CD4-positive, alpha-beta T cell treated with Interleukin-6 for 4 hours (primary cell): ENCODE measurements around the gene RPS6KA2.
"Not testable (repeated sequence)": the region's sequence is repeated elsewhere in the genome, so short reads cannot be mapped to it uniquely, and the experiment has no call there.

Experiments used
- DNase-seq: peaks from one replicate; pipeline ENCODE4 v3.0.0-alpha.2; 2020; ENCODE audit warnings: mixed read lengths

RPS6KA2 gene

DNA sequence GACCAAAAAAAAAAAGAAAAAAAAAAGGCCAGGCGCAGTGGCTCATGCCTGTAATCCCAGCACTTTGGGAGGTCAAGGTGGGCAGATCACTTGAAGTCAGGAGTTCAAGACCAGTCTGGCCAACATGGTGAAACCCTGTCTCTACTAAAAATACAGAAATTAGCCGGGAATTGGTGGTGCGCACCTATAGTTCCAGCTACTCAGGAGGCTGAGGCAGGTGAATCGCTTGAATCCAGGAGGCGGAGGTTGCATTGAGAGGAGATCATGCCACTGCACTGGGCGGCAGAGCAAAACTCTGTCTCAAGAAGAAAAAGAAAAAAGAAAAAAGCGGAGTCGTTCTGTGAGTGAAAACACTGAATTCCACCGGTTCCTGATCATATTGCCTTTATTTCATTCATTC is 240.0 kb downstream of the RPS6KA2 start:
- DNase-seq: not testable (repeated sequence)

DNA sequence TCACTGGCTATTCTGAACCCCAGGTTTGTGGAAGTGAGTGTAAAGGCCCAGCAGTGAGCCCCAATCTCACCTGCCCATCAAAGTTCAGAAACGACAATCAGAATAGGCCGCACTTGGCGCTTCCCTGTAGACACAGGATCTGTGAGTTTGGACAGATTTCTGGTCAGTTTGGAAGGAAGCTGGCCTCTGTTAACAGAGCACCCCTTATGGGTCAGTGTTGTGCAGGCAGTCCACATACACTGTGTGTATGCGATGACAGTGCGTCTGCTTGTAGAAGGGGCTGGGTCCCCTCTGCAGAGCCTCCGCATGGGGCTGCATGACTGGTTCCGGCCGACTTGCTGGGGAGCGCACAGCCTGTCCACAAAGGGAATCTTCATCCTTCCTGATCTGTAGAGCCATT is 240.9 kb downstream of the RPS6KA2 start:
- DNase-seq: no peak

DNA sequence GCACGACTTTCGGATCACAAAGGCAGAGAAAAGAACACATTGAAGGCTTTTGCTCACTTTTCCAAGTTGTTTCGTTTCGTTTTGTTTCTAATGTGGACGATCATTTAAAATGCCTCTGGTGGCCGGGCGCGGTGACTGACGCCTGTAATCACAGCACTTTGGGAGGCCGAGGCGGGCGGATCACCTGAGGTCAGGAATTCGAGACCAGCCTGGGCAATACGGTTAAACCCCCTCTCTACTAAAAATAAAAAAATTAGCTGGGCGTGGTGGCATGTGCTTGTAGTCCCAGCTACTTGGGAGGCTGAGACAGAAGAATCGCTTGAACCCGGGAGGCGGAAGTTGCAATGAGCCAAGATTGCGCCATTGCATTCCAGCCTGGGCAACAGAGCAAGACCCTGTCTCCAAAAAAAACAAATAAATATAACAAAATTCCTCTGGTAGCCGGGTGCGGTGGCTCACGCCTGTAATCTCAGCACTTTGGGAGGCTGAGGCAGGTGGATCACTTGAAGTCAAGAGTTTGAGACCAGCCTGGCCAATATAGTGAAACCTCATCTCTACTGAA is 243.2 kb downstream of the RPS6KA2 start:
- DNase-seq: peak; percentile 34

DNA sequence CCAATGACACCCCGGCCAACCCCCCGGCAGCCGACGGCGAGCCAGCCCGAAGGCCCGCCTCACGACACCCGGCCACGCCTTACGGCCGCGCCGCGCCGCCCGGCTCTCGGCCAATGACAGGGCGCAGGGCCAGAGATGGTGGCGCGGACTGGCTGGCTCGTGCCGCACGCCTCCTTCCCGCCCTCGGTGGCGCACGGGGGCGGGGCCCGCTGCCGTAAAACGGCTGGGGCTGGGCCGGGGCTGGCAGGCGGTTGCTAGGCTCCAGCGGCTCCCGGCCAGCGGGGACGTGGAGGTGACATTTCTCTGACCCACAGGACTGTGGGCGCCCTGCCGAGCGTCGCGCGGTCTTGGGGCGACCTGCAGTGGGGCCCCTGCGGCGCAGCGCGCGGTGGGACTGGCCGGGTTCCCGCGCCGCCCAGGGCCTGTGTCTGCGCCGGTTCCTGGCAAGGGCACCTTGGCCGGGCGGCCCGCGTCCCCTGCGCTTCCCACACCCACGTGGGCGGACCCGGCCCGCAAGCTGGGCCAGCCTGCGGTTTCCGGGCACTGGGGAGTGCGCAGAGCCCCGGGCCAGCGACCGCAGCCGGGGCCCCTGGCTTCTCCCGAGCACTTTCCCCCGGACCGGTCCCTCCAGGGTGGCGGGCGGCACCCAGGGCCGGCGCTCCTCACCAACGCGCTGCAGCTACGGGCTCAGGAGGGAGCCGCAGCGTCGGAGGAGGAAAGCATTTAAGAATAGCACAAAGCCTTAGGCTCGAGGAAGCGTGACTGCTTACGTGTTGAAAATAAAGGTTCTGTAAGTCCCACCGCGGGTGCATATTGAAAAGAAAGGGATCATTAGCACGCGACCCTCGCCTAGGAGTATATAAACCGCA is 243.9 kb downstream of the RPS6KA2 start, which contains the start of gene MPC1:
Gene MPC1, minus strand, starts transcription at position 8 of the 869 bp plus-strand sequence. CDS start 64 bp downstream, outside the sequence.
- DNase-seq: peak; percentile 94

DNA sequence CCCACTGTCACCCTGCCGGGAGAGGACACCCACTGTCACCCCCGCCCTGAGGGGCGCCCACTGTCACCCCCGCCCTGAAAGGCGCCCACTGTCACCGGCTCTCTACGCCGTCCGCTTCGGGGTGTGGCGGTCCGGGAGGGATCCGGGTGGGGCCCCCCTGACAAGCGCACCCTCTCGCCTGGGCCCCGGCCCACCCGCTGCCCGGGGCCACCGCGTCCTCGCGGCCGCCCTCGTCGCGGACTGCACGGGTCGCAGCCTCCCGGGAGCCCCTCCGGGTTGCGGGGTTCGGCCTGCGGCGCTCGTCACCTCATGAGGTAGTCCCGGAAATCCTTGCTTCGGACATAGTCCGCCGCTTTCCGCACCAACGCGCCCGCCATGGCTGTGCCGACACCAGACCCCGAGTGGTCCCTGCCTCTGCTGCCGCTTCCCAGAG is 244.5 kb downstream of the RPS6KA2 start:
- peak; percentile 19 for DNase-seq

DNA sequence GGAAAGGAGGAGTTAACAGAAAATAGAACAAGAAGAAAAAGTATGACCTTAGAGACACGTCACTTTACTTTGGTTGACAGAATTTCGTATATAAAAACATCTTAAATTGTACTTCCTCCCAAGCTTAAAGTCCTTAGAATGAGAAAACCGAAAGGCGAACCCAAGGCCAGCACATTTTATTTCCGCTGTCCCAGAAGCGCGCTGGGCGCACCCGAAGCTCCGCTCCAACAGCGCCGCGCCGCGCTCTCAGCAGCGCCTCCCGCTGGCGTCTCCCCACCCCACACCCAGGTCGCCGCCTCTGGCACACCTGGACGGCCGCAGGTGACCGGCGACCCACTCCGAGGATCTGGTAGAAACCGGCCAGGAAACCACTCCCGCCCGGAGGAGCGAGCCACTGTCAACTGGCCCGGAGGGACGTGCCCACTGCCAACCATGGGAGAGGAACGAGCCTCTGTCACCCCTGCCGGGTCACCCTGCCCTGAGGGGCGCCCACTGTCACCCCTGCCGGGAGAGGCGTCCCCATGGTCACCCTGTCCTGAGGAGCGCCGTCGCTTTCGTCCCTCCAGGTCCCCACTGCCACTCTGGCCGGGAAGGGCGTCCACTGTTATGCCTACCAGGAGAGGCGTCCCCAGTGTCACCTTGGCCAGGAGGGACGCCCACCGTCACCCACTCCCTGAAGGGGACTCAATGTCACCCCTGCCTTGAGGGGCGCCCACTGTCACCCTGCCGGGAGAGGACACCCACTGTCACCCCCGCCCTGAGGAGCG is 245.1 kb downstream of the RPS6KA2 start:
- DNase-seq: peak; percentile 73

DNA sequence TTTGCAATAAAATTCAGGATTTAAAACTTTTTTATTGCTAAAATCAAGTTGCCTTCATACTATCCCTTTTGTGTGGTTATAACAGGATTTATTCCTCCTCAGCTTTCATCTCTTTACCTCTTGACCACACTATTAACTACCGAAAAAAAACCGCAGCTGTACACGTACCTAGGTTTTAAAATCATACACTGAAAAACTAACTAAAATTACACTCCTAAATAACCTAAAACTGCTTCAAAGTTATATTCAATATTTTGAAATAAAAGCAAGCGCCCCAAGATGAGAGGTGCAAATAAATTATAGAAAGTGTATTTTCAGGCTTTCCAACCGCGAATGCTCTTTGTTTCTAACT is 245.7 kb downstream of the RPS6KA2 start:
- DNase-seq: no peak

DNA sequence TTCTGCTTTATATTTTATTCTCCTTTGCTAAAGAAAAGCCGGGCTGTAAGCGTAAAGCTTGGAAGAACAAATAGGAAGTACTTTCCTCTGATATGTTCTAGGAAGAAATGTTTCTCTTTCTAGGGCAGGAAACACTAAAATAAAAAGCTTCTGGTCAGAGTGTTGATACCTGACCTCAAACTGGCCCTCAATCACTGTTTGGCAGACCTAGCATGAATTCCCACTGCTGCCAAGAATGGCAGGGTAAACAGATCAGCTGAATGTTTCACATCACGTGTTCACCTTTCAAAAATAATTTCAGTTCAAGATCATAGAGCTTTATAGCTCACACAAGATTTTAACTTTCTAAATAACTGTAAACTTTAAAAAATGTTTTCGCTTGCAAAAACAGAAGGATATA is 247.3 kb downstream of the RPS6KA2 start:
- DNase-seq: no peak

DNA sequence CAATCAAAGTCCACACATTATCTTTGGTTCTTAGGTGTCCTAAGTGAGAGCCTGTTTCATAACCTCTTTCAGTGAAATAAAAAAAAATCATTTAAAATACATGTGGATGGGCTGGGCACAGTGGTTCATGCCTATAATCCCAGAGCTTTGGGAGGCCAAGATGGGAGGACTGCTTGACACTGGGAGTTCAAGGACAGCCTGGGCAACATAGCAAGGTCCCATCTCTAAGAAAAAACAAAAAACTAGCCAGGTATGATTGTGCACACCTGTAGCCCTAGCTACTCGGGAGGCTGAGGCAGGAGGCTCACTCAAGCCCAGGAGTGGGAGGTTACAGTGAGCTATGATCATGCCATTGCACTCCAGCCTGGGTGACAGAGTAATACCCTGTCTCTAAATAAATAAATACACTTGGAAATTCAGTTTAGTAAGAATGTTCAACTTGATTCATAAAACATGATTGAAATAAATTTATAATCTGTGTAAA is 247.9 kb downstream of the RPS6KA2 start:
- no peak for DNase-seq

DNA sequence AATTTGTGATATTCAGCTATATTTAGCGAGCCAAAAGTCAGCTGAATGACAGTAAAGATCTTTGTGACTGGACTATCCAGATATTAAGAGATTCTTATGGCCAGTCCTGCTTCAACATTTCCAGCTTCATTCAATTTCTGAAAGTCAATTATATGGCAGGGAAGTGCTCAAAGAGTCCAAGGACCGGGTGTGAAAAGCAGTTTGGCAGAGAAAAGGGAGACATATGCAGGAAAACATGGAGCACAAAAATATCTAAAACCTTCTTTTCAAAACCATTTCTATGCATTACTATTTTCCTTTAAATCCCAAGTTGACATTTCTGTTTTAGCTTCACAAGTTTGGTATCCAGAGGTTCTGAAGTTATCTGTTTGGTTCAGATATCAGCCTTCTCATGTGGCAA is 249.3 kb downstream of the RPS6KA2 start:
- DNase-seq: no peak

DNA sequence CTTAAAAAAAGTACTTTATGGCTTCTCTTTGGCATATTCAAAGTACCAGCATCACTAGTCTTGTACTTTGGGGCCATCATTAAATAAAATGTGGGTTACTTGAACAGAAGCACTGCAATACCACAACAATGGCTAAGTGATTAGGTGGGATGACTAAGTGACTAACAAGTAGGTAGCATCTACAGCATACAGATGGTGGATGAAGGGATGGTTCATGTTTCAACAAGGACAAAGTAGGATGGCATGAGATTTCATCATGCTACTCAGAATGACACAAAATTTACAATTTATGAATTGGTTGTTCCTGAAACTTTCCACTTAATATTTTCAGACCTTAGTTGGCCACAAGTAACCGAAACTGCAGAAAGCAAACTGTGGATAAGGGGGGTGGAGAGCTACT is 252.0 kb downstream of the RPS6KA2 start:
- DNase-seq: no peak

DNA sequence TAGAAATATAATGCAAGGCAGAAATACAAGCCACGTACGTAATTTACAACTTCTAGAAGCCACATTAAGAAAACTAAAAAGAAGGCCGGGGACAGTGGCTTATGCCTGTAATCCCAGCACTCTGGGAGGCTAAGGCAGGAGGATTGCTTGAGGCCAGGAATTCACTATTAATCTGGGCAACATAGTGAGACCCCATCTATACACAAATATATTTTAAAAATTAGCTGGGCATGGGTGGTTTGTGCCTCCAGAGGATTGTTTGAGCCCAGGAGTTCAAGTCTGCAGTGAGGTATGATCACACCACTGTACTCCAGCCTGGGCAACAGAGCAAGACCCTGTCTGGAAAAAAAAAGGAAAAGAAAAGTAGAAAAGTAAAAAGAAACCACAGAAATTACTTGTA is 256.6 kb downstream of the RPS6KA2 start:
- no peak for DNase-seq

DNA sequence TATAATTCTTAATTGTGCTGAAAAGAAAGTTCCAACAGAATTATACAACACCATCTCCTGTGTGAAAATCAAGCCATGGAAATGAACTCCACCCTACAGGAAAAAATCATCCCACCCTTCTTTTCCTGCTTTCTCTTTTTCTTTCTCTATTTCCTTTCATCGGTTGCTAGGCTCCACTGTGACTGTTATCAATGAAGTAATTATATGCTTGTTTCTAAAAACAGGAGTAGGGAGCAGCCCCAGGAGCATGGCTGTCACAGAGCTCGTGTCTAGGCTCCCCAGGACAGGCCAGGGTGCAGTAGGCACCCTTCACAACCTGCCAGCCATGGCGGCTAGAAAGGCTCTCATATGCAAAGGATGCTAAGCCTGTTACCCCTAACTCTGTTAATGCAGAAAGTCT is 257.3 kb downstream of the RPS6KA2 start:
- DNase-seq: no peak

DNA sequence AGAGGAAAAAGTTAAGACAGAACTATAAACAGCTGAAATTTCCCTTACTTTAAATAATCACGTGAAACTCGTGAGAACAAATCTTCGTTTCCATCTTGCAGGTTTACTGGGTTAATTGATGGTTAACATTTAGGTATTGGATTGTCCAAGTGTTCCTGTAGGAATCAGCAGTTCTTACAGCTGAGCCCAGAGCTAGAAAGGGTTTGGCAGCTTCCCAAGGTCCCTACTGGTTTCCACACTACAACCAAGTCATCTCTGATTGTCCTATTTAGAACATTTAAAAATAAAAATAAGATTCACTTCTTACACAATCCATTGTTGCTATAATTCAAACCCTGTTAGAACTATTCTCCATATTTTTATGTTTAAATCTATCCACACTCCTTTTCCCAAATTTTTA is 260.1 kb downstream of the RPS6KA2 start:
- no peak for DNase-seq

DNA sequence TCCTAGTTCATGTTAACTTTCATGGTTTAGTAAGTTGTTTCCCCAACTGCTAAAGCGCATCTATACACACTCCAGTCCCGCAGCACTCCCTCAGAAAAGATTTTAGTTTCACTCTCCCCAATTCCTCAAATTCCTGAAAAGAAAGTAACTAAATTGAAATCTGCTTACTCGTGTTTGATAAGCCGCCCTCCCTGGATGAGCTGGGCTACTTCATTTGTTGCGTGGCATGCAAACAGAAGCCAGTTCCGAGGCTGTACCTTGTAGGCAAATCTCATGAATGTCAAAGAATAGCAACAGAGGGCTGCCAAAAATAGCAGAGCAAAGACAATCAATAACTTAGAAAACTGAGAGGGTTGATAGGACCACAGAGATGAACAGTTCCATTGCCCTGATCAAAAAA is 261.2 kb downstream of the RPS6KA2 start:
- DNase-seq: no peak

DNA sequence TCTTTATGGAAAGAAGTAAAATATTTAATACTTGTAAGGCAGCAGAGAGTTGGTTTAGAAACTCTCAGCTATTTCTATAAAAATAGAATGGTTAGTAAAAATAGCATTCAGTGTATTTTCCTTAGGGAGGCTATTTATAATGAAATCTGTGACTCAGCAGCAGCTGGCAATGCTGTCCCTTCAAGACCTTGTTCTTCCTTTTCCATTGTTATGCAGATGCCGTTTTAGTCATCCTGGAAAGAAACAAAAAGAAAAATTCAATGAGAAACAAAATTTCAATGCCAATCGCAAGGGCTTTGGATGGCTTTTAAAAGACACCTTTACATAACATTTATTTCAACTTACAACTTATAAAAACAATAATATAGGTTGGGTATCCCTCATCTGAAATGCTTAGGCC is 261.8 kb downstream of the RPS6KA2 start:
- DNase-seq: no peak

DNA sequence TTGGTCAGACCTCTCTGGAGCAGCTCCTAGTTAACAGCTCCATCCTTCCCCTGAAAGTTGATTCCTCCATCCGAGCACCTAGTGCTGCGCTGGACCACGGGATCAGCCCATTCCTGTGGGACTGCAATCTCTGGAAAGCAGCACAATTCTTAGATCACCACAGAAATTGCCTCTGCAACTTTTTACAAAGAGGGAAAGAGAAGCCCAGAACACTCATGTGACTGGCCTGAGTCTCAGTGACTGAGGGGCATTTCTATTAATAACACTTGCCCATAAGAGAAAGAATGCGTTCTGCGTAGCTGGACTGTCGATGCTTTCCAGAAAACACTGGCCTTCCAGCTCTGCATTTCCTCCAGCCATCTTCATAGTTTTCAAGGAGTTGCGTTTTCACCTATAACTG is 262.6 kb downstream of the RPS6KA2 start:
- no peak for DNase-seq

DNA sequence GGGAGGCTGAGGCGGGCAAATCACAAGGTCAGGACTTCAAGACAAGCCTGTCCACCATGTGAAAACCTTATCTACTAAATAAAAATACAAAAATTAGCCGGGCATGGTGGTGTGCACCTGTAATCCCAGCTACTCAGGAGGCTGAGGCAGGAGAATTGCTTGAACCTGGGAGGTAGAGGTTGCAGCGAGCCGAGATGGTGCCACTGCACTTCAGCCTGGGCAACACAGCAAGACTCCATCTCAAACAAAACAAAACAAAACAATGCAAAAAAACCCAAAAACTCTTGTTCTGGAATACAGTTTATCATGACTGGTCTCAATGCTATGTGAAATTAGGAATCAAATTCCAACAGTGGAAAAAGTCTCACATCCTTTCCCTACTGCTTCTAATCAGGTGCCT is 264.6 kb downstream of the RPS6KA2 start:
- not testable (repeated sequence) for DNase-seq

DNA sequence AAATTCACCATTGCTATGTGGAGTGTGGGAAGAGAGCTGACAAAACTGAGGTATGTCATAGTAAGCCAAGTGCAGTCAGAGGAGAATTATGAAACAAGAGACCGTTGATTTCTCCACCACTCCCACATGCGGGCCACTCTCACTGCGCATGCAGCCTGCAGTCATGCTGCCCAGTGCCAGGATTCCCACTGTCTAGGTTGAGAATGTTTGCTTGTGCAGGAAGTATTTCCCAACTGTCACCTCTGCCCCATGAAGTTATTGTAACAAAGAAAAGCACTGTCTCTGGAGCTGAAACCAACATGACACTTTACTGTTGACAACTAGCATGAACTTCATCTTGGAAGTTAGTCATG is 266.0 kb downstream of the RPS6KA2 start:
- DNase-seq: no peak

DNA sequence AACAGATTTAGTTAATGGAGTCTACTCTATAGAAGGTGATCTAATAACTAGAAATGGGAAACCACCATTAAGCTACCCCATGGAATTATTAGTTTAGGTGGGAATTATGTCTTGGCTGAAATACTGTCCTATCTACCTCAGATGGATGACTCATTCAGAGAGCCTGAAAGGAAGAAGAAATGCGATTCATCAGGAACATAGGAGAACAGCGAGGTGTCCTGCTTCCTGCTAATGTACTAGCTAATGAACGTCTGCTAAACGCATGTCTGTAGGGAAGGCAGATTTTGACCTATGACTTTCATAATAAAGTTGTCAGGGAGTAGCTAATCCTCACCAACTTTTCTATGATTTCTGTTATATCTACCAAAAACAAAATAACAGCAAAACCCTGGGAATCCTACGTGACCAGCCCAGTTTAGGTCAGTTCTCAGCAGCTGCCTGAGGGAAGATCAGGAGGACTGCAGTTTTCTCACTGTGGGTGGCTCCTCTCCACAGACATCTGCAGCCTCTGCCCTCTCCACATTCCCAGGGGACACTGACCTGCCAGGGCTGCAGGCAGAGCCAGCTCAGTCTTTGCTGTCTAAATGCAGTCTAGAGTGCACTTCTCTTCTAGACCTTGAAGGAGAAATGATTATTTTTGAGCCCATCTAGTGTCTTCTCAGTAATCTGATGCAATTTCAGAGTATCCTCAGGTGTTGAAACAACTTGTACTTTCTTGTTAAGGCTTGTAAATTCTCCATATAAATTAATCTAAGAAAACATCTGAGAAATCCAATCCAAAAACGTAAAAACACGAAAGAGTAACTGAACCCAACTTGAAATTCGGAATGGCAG is 266.6 kb downstream of the RPS6KA2 start:
- no peak for DNase-seq
